Panc1 (cell line): ENCODE results near the gene RNF145. TPM values are rescaled to one million over a fixed set of nuclear protein-coding genes. Genes with fewer than 3 reads are reported as not detected.

ENCODE experiments used
- ATAC-seq: fragments of 200-7000 bp; cut with Tn5 transposase; 2 replicates; pipeline ENCODE4 v1.9.1; 2020; ENCODE audit warnings: mild to moderate bottlenecking, moderate library complexity
- BruUV-seq: library from RNA; stranded (reverse); fragments of 400-500 nt; replicated peaks from 2 replicates; lab custom pipeline; 2021; lab: Mats Ljungman, UMichigan
- CTCF ChIA-PET: fragments of 300-600 bp; sonication (Branson Sonifier 250); formaldehyde crosslinking; loops from one replicate; lab custom pipeline; 2022; ENCODE audit warnings: antibody characterized with exemption; lab: Charles Lee
- POLR2A ChIA-PET: fragments of 300-600 bp; sonication (Branson Sonifier 250); formaldehyde crosslinking; loops from one replicate; lab custom pipeline; 2022; ENCODE audit warnings: antibody characterized with exemption; lab: Charles Lee
- DNase-seq: peaks from one replicate; pipeline ENCODE4 v3.0.0-alpha.2; 2010; ENCODE audit warnings: low read depth, low spot score
- H3K27ac ChIP-seq: 2 replicates; pipeline ENCODE4 v1.5.1; 2011; ENCODE audit warnings: mild to moderate bottlenecking, low read length, inconsistent platforms
- H3K27me3 ChIP-seq: fragments of 200-500 bp; sonication (Bioruptor generic); 2 replicates; pipeline ENCODE4 v1.6.0; 2014; ENCODE audit warnings: low read length, inconsistent platforms; ENCODE audit not compliant: control insufficient read depth, insufficient read depth
- H3K36me3 ChIP-seq: fragments of 200-500 bp; sonication (Bioruptor generic); 2 replicates; pipeline ENCODE4 v1.5.1; 2014; ENCODE audit warnings: inconsistent platforms, mild to moderate bottlenecking, low read length, moderate library complexity; ENCODE audit not compliant: control insufficient read depth, insufficient read depth
- H3K4me1 ChIP-seq: 2 replicates; pipeline ENCODE4 v1.5.1; 2011; ENCODE audit warnings: inconsistent platforms, mild to moderate bottlenecking, low read length, moderate library complexity; ENCODE audit not compliant: control insufficient read depth, insufficient read depth
- H3K4me3 ChIP-seq, 2 experiments: 2 replicates each; pipeline ENCODE4 v1.5.1; 2011 to 2012; ENCODE audit warnings: low read depth in 2 of 2, low read length in 2 of 2, mild to moderate bottlenecking in 2 of 2, inconsistent platforms in 1 of 2, moderate library complexity in 1 of 2
- H3K9me3 ChIP-seq: fragments of 200-500 bp; sonication (Bioruptor generic); 2 replicates; pipeline ENCODE4 v1.5.1; 2014; ENCODE audit warnings: low read depth, mild to moderate bottlenecking, inconsistent platforms, low read length, moderate library complexity; ENCODE audit not compliant: control insufficient read depth, insufficient read depth
- CTCF ChIP-seq: fragments of 450-650 bp; IDR thresholded peaks from 2 replicates; pipeline ENCODE4 v1.5.1; 2017; ENCODE audit warnings: mild to moderate bottlenecking
- POLR2AphosphoS5 ChIP-seq: IDR thresholded peaks from 2 replicates; pipeline ENCODE4 v1.6.1; 2012; ENCODE audit warnings: mild to moderate bottlenecking, low read depth, low read length, moderate library complexity
- REST ChIP-seq, 2 experiments: IDR thresholded peaks; 2 replicates each; pipeline ENCODE4 v1.6.1; 2011 to 2012; ENCODE audit warnings: low read depth in 2 of 2, control low read depth in 1 of 2, low read length in 1 of 2, mild to moderate bottlenecking in 1 of 2, moderate library complexity in 1 of 2; ENCODE audit not compliant: insufficient read depth in 1 of 2
- SIN3A ChIP-seq: IDR thresholded peaks from 2 replicates; pipeline ENCODE4 v1.6.1; 2012; ENCODE audit warnings: low read depth, mild to moderate bottlenecking, low read length, moderate library complexity, borderline replicate concordance; ENCODE audit not compliant: insufficient read depth
- TCF7L2 ChIP-seq: IDR thresholded peaks from 2 replicates; pipeline ENCODE4 v1.6.1; 2011; ENCODE audit warnings: mild to moderate bottlenecking, low read depth, low read length, inconsistent platforms
- in situ Hi-C: cut with HindIII; loops from 2 replicates; pipeline ENCODE4 v1.10.0; 2016; ENCODE audit warnings: low sequenced_read_pairs, low pct_unique_long_range_greater_than_20kb
- intact Hi-C: fragments of 100-400 bp; cut with micrococcal nuclease; formaldehyde crosslinking; loops from one replicate; pipeline ENCODE4 v1.10.0; 2022; ENCODE audit not compliant: unreplicated experiment
- total RNA-seq: library from RNA; stranded (reverse); gene quantifications from one replicate; pipeline ENCODE4 v1.2.1, GENCODE V29; 2021; ENCODE audit not compliant: unreplicated experiment

The RNF145 gene
- total RNA-seq, 1 experiment from 2014 or later: 81.8 TPM

DNA sequence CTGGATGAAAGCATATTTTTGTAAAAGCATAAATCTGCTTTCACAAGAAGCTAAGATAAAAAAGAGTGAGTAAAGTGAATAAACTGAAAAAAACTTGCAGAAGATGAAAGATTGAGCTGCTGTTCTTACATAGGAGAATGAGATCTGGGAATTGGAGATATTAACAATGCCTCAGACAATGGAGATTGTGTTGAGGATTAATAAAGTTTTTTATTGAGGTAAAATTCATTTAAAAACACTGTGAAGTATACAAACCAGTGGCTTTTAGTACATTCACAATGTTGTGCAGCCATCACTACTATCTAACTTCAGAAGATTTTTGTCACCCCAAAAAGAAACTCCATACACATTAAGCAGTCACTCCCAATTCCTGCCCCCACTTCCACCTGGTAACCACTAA is 34.0 kb upstream of the RNF145 start:
- ChIA-PET POLR2A (no interaction called here), CTCF (no interaction called here)
- Histone ChIP-seq H3K9me3 (no peaks in the 10 kb centered on the region), H3K4me1 (peaks cover 6% of the 10 kb centered on the region; the same call in 1 of the 2 replicates), H3K4me3 (no peak overlapping the region), H3K27me3 (no peaks in the 10 kb centered on the region; the same call in 1 of the 2 replicates), H3K27ac (no peak overlapping the region), H3K36me3 (no peaks in the 10 kb centered on the region)
- intact Hi-C loops: no loop called here
- TF ChIP-seq SIN3A (no peak), POLR2AphosphoS5 (no peak), REST (IDR thresholded peaks at IDR 0.05; ENCODE audit: insufficient read depth in 1 of 2, low read depth in 2 of 2, low read length in 1 of 2) (no peak), CTCF (no peak), TCF7L2 (no peak)
- in situ Hi-C loops: no loop called here
- BruUV-seq: no TSS peak
- no peak for DNase-seq
- ATAC-seq: no peak

DNA sequence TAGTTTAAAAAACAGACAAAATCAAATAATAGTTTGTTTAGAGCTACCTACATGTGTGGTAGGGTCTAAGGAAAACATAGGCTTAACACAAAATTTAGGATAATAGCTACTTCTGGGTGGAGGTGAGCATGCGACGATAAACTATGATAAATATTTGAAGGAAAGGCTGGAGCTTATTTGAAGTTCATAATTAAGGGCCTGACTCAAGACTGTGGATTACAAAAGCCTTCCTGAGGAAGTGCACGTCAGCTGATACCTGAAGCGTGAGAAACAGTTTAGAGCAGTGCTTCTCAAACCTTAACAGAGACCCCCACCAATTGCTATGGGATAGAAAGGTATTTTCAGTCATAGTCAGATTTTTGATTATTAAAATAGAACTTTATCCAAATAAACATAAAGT is 33.3 kb upstream of the RNF145 start:
- POLR2A ChIA-PET: no interaction called here
- Histone ChIP-seq H3K4me3 (no peak overlapping the region), H3K9me3 (no peaks in the 10 kb centered on the region), H3K27ac (no peak overlapping the region), H3K4me1 (peaks cover 6% of the 10 kb centered on the region; the same call in 1 of the 2 replicates), H3K36me3 (no peaks in the 10 kb centered on the region), H3K27me3 (no peaks in the 10 kb centered on the region)
- intact Hi-C loops (no loop called here), in situ Hi-C loops (no loop called here)
- ATAC-seq: no peak
- no TSS peak for BruUV-seq
- TF ChIP-seq CTCF (no peak), SIN3A (no peak), POLR2AphosphoS5 (no peak), TCF7L2 (no peak), REST (IDR thresholded peaks at IDR 0.05; ENCODE audit: insufficient read depth in 1 of 2, low read depth in 2 of 2, low read length in 1 of 2) (no peak)
- DNase-seq: no peak
- CTCF ChIA-PET: no interaction called here
